Measurements from ENCODE around the gene KIAA1958. TPM values are rescaled to one million over a fixed set of nuclear protein-coding genes. Genes with fewer than 3 reads are reported as not detected.

The KIAA1958 gene
- polyA plus RNA-seq, 3 donors, result 1.9 to 4.2 (median 1.9) TPM

- H3K27ac Mint-ChIP-seq, result no peak overlapping the region
- H3K9me3 Mint-ChIP-seq, result no peaks in the 10 kb centered on the region
- Histone ChIP-seq H3K4me3 (replicated peaks in 1 of 3; ENCODE audit: low read depth in 2 of 3, low read length in 3 of 3) (no peak overlapping the region), H3K9me3 (replicated peaks in 1 of 2; ENCODE audit: control insufficient read depth in 1 of 2, insufficient read depth in 1 of 2, low read length in 2 of 2) (no peaks in the 10 kb centered on the region), H3K27me3 (ENCODE audit: control insufficient read depth in 2 of 2, insufficient read depth in 2 of 2, low read length in 2 of 2) (no peaks in the 10 kb centered on the region), H2AFZ (ENCODE audit: insufficient read depth, low read depth, low read length, poor library complexity, severe bottlenecking) (no peak overlapping the region), H3K79me2 (ENCODE audit: insufficient read depth, low read length) (no peaks in the 10 kb centered on the region), H3K27ac (ENCODE audit: low read depth in 1 of 2, low read length in 2 of 2) (no peak overlapping the region), H4K20me1 (ENCODE audit: insufficient read depth, low read length) (no peaks in the 10 kb centered on the region), H3K9ac (ENCODE audit: insufficient read depth, low read length, poor library complexity, severe bottlenecking) (no peak overlapping the region), H3K36me3 (replicated peaks in 1 of 2; ENCODE audit: control insufficient read depth in 1 of 2, insufficient read depth in 2 of 2, low read length in 2 of 2) (no peaks in the 10 kb centered on the region), H3K4me1 (ENCODE audit: control insufficient read depth in 1 of 2, insufficient read depth in 2 of 2, low read length in 2 of 2) (no peaks in the 10 kb centered on the region), H3K4me2 (replicated peaks; ENCODE audit: extremely low read depth, low read length, poor library complexity, severe bottlenecking) (no peak overlapping the region)
- no CpG with 5 or more reads among the region's 3 CpGs for WGBS (ENCODE audit: insufficient coverage)
- H3K36me3 Mint-ChIP-seq, result peaks cover 5 to 7% of the 10 kb centered on the region in 2 donors
- no peaks in the 10 kb centered on the region for H3K4me1 Mint-ChIP-seq
- TF ChIP-seq CTCF (IDR thresholded peaks at IDR 0.05), result no peak
- DNase-seq, result no peak
- H3K4me3 Mint-ChIP-seq, result no peak overlapping the region
- intact Hi-C loops (cut with micrococcal nuclease), result no loop called here
- peaks cover 0 to 1% (median 0%) of the 10 kb centered on the region in 3 donors for H3K27me3 Mint-ChIP-seq (ENCODE audit: low read depth in 3 of 3)
Measured at GRCh38 chr9:112599732-112600131, 113.1 kb downstream of the KIAA1958 start.

- TF ChIP-seq CTCF (IDR thresholded peaks at IDR 0.05), result no peak
- H3K4me1 Mint-ChIP-seq, result no peaks in the 10 kb centered on the region
Measured at GRCh38 chr9:112601636-112602035, 115.0 kb downstream of the KIAA1958 start.

More at GRCh38 chr9:112601636-112602035, 115.0 kb downstream of the KIAA1958 start:
- H3K4me3 Mint-ChIP-seq, result no peak overlapping the region
- no peaks in the 10 kb centered on the region for H3K79me2 ChIP-seq (ENCODE audit: insufficient read depth, low read length)
- H3K27me3 Mint-ChIP-seq (ENCODE audit: low read depth in 3 of 3), result peaks cover 0 to 1% (median 0%) of the 10 kb centered on the region in 3 donors
- H3K9me3 ChIP-seq (replicated peaks in 1 of 2; ENCODE audit: control insufficient read depth in 1 of 2, insufficient read depth in 1 of 2, low read length in 2 of 2), result no peaks in the 10 kb centered on the region
- no peak for DNase-seq
- H3K36me3 Mint-ChIP-seq, result peaks cover 10% of the 10 kb centered on the region in 2 donors
- H3K9ac ChIP-seq (ENCODE audit: insufficient read depth, low read length, poor library complexity, severe bottlenecking), result no peak overlapping the region
- H3K4me3 ChIP-seq (replicated peaks in 1 of 3; ENCODE audit: low read depth in 2 of 3, low read length in 3 of 3), result no peak overlapping the region
- H3K4me2 ChIP-seq (replicated peaks; ENCODE audit: extremely low read depth, low read length, poor library complexity, severe bottlenecking), result no peak overlapping the region
- no peak overlapping the region for H3K27ac Mint-ChIP-seq
- no peaks in the 10 kb centered on the region for H3K9me3 Mint-ChIP-seq
- no peaks in the 10 kb centered on the region for H3K36me3 ChIP-seq (replicated peaks in 1 of 2; ENCODE audit: control insufficient read depth in 1 of 2, insufficient read depth in 2 of 2, low read length in 2 of 2)
- H4K20me1 ChIP-seq (ENCODE audit: insufficient read depth, low read length), result no peaks in the 10 kb centered on the region
- intact Hi-C loops (cut with micrococcal nuclease), result no loop called here
- H3K27ac ChIP-seq (ENCODE audit: low read depth in 1 of 2, low read length in 2 of 2), result no peak overlapping the region
- H3K27me3 ChIP-seq (ENCODE audit: control insufficient read depth in 2 of 2, insufficient read depth in 2 of 2, low read length in 2 of 2), result no peaks in the 10 kb centered on the region
- H3K4me1 ChIP-seq (ENCODE audit: control insufficient read depth in 1 of 2, insufficient read depth in 2 of 2, low read length in 2 of 2), result no peaks in the 10 kb centered on the region
- WGBS (ENCODE audit: insufficient coverage), result no CpG with 5 or more reads among the region's 2 CpGs
- H2AFZ ChIP-seq (ENCODE audit: insufficient read depth, low read depth, low read length, poor library complexity, severe bottlenecking), result no peak overlapping the region

All from CD14-positive monocyte (primary cell).